GM15510 (cell line): Measurements from ENCODE around the gene LIMA1.

ENCODE experiments used
- POLR2A ChIP-seq: IDR thresholded peaks from 3 replicates; pipeline ENCODE4 v1.6.1; 2011; ENCODE audit warnings: borderline replicate concordance; ENCODE audit not compliant: insufficient read length; ENCODE audit errors: extremely low read depth

LIMA1 gene

GRCh38 chr12:50283229-50283923, at the start of gene LIMA1:
TSS of gene LIMA1 (minus strand) at chr12:50283520. CDS start at chr12:50248751, 34,769 bp downstream.
- peak; percentile 96 for TF ChIP-seq POLR2A

GRCh38 chr12:50331745-50332144, 48.4 kb upstream of the LIMA1 start:
- TF ChIP-seq POLR2A, result no peak

- no peak for TF ChIP-seq POLR2A
Observed at GRCh38 chr12:50326590-50327284, 43.4 kb upstream of the LIMA1 start.

- no peak for TF ChIP-seq POLR2A
Observed at GRCh38 chr12:50325890-50326391, 42.6 kb upstream of the LIMA1 start.

GRCh38 chr12:50322206-50322605, 38.9 kb upstream of the LIMA1 start:
- no peak for TF ChIP-seq POLR2A

GRCh38 chr12:50317203-50317602, 33.9 kb upstream of the LIMA1 start:
- TF ChIP-seq POLR2A, result no peak

GRCh38 chr12:50315803-50316202, 32.5 kb upstream of the LIMA1 start:
- no peak for TF ChIP-seq POLR2A

GRCh38 chr12:50314636-50315312, 31.5 kb upstream of the LIMA1 start:
- TF ChIP-seq POLR2A, result no peak

GRCh38 chr12:50313256-50313931, 30.1 kb upstream of the LIMA1 start:
- no peak for TF ChIP-seq POLR2A

GRCh38 chr12:50309950-50310349, 26.6 kb upstream of the LIMA1 start:
- no peak for TF ChIP-seq POLR2A

- no peak for TF ChIP-seq POLR2A
Observed at GRCh38 chr12:50302686-50303085, 19.4 kb upstream of the LIMA1 start.

GRCh38 chr12:50297996-50298395, 14.7 kb upstream of the LIMA1 start:
- TF ChIP-seq POLR2A, result no peak

- TF ChIP-seq POLR2A, result no peak
Observed at GRCh38 chr12:50297027-50297426, 13.7 kb upstream of the LIMA1 start.

GRCh38 chr12:50296554-50296953, 13.2 kb upstream of the LIMA1 start:
- TF ChIP-seq POLR2A, result no peak

GRCh38 chr12:50291377-50291776, 8.1 kb upstream of the LIMA1 start:
- no peak for TF ChIP-seq POLR2A
